ENCODE results near the gene SOX6.

GRCh38 chr11:16372355-16372754 is 16.0 kb upstream of the SOX6 start:
- TF ChIP-seq, protein P1, sequence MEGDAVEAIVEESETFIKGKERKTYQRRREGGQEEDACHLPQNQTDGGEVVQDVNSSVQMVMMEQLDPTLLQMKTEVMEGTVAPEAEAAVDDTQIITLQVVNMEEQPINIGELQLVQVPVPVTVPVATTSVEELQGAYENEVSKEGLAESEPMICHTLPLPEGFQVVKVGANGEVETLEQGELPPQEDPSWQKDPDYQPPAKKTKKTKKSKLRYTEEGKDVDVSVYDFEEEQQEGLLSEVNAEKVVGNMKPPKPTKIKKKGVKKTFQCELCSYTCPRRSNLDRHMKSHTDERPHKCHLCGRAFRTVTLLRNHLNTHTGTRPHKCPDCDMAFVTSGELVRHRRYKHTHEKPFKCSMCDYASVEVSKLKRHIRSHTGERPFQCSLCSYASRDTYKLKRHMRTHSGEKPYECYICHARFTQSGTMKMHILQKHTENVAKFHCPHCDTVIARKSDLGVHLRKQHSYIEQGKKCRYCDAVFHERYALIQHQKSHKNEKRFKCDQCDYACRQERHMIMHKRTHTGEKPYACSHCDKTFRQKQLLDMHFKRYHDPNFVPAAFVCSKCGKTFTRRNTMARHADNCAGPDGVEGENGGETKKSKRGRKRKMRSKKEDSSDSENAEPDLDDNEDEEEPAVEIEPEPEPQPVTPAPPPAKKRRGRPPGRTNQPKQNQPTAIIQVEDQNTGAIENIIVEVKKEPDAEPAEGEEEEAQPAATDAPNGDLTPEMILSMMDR (IDR thresholded peaks at IDR 0.05; ENCODE audit: poor library complexity, severe bottlenecking), result no peak
- TF ChIP-seq, protein P2, sequence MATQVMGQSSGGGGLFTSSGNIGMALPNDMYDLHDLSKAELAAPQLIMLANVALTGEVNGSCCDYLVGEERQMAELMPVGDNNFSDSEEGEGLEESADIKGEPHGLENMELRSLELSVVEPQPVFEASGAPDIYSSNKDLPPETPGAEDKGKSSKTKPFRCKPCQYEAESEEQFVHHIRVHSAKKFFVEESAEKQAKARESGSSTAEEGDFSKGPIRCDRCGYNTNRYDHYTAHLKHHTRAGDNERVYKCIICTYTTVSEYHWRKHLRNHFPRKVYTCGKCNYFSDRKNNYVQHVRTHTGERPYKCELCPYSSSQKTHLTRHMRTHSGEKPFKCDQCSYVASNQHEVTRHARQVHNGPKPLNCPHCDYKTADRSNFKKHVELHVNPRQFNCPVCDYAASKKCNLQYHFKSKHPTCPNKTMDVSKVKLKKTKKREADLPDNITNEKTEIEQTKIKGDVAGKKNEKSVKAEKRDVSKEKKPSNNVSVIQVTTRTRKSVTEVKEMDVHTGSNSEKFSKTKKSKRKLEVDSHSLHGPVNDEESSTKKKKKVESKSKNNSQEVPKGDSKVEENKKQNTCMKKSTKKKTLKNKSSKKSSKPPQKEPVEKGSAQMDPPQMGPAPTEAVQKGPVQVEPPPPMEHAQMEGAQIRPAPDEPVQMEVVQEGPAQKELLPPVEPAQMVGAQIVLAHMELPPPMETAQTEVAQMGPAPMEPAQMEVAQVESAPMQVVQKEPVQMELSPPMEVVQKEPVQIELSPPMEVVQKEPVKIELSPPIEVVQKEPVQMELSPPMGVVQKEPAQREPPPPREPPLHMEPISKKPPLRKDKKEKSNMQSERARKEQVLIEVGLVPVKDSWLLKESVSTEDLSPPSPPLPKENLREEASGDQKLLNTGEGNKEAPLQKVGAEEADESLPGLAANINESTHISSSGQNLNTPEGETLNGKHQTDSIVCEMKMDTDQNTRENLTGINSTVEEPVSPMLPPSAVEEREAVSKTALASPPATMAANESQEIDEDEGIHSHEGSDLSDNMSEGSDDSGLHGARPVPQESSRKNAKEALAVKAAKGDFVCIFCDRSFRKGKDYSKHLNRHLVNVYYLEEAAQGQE (IDR thresholded peaks at IDR 0.05; ENCODE audit: borderline replicate concordance), result no peak
- TF ChIP-seq SMC3 (conservative IDR thresholded peaks at IDR 0.05; ENCODE audit: poor library complexity), result no peak
- TF ChIP-seq EZH2 (IDR thresholded peaks at IDR 0.05; ENCODE audit: borderline replicate concordance, insufficient read depth, low read length, poor library complexity, severe bottlenecking), result no peak
- TF ChIP-seq EP300 (conservative IDR thresholded peaks at IDR 0.05; ENCODE audit: poor library complexity, severe bottlenecking), result no peak
